Ovary (tissue), 9 donors: ENCODE results near the gene SPON2. TPM values are rescaled to one million over a fixed set of nuclear protein-coding genes. Genes with fewer than 3 reads are reported as not detected.
A peak's percentile ranks its signal among the peaks of the same experiment; 100 is the strongest.

Experiments
- DNase-seq, 5 donors: peaks; one replicate each; pipeline ENCODE4 v3.0.0-alpha.2; 2019 to 2020
- H3K27ac ChIP-seq, 2 donors: fragments of 200-600 bp; one replicate each; pipeline versions ENCODE4 v1.5.1 to v1.8.0; 2019 to 2022
- H3K27me3 ChIP-seq: fragments of 200-600 bp; one replicate; pipeline ENCODE4 v1.8.0; 2022
- H3K36me3 ChIP-seq: fragments of 200-600 bp; sonication (generic); one replicate; pipeline ENCODE4 v1.5.1; 2019
- H3K4me1 ChIP-seq: one replicate; pipeline ENCODE4 v1.8.1; 2013; ENCODE audit warnings: mild to moderate bottlenecking, moderate library complexity; ENCODE audit not compliant: insufficient read depth
- H3K4me3 ChIP-seq: fragments of 200-600 bp; sonication (generic); one replicate; pipeline ENCODE4 v1.5.1; 2017
- H3K9me3 ChIP-seq, 2 donors: fragments of 200-600 bp in 1 of 2; sonication (generic) in 1 of 2; one replicate each; pipeline versions ENCODE4 v1.5.1 to v1.8.1; 2013 to 2019; ENCODE audit warnings: mild to moderate bottlenecking in 1 of 2, moderate library complexity in 1 of 2
- EP300 ChIP-seq: sonication (generic); formaldehyde crosslinking; IDR thresholded peaks from one replicate; pipeline ENCODE4 v1.6.1; 2017; ENCODE audit warnings: antibody characterized with exemption
- POLR2A ChIP-seq: fragments of 450-650 bp; IDR thresholded peaks from one replicate; pipeline ENCODE4 v1.6.1; 2017; ENCODE audit warnings: antibody characterized with exemption, mild to moderate bottlenecking, moderate library complexity
- WGBS, 3 donors: extraction: QIAGEN DNeasy Blood & Tissue Kit in 1 of 3; methylation state at CpG; one replicate each; pipeline versions ENCODE4 v1.1.5 to v1.1.7; 2013 to 2017; 5-methylcytosine and 5-hydroxymethylcytosine counted together
- intact Hi-C, 4 donors: fragments of 100-400 bp; cut with DNase I; formaldehyde crosslinking; loops; one replicate each; pipeline versions ENCODE4 v1.11.0 to v1.15.1; 2022 to 2023
- polyA plus RNA-seq, 2 donors: library from polyadenylated mRNA; stranded (reverse); fragments of 200-250 nt in 1 of 2; fragments of 350-450 nt in 1 of 2; fragmentation: Illumina TruSeq in 1 of 2; extraction: RNeasy Lipid Tissue Mini Kit (QIAGEN cat#74804) in 1 of 2; gene quantifications; one replicate each; pipeline ENCODE4 v1.2.3, GENCODE V29; 2013 to 2014
- total RNA-seq, 7 donors: library from RNA; depleted of rRNA in 2 of 7; stranded (reverse); fragments of >200 nt in 2 of 7; fragmentation: NEBNext Ultra II Directional in 3 of 7; extraction: Animal tissue kit (Norgen Biotek cat#: 25700) in 3 of 7; gene quantifications; one replicate each; pipeline versions ENCODE4 v1.1.0 to v1.2.4, GENCODE V29; 2016 to 2023
- TF ChIP-seq, protein P1 (sequence below), 3 donors: fragments of 450-650 bp in 2 of 3; fragments of 200-600 bp in 1 of 3; IDR thresholded peaks; one replicate each; pipeline versions ENCODE4 v1.5.1 to v1.8.0; 2016 to 2022; ENCODE audit warnings: antibody characterized with exemption in 3 of 3, mild to moderate bottlenecking in 1 of 3
- donor health status: DM: no; HTN: no; CAD: no; lungs with moderate emphysema.
- donor health status: DM: no; HTN: no; CAD: no.
- donor health status: Bipolar disorder and iron deficiency.
- donor health status: DM: yes; HTN: yes; CAD: no.
- donor health status: DM: no; HTN: no; CAD: no.
- donor health status: DM: yes; HTN: yes; CAD: no.

SPON2 gene
- total and polyA plus RNA-seq, 9 donors, result 8.0 to 104 (median 51.0) TPM

DNA sequence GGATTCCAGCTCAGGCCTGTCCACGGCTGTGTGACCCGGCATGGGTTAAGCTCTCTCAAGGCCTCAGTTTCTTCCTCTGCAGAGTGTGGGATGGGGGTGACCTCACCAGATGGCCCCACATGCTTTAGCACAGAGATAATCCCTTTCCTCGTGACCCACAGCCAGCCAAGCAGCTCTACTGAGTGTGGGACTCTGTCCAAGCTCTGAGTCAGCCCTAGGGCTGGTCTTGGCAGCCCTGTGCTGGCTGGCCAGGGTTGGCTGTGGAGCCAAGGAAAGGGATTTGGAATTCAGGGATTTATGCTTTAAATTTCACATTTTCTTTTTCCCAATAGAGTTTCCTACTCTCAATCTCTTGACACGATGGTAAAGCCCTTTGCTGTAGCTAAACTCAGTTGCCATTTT, 19.7 kb upstream of the SPON2 start:
- H3K4me3 ChIP-seq, result no peak overlapping the region
- H3K27me3 ChIP-seq, result no peaks in the 10 kb centered on the region
- TF ChIP-seq EP300 (no peak), POLR2A (no peak)
- TF ChIP-seq, protein P1, sequence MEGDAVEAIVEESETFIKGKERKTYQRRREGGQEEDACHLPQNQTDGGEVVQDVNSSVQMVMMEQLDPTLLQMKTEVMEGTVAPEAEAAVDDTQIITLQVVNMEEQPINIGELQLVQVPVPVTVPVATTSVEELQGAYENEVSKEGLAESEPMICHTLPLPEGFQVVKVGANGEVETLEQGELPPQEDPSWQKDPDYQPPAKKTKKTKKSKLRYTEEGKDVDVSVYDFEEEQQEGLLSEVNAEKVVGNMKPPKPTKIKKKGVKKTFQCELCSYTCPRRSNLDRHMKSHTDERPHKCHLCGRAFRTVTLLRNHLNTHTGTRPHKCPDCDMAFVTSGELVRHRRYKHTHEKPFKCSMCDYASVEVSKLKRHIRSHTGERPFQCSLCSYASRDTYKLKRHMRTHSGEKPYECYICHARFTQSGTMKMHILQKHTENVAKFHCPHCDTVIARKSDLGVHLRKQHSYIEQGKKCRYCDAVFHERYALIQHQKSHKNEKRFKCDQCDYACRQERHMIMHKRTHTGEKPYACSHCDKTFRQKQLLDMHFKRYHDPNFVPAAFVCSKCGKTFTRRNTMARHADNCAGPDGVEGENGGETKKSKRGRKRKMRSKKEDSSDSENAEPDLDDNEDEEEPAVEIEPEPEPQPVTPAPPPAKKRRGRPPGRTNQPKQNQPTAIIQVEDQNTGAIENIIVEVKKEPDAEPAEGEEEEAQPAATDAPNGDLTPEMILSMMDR (IDR thresholded peaks at IDR 0.05), result no peak
- H3K4me1 ChIP-seq, result peaks cover 26% of the 10 kb centered on the region
- intact Hi-C loops, result no loop called here
- H3K36me3 ChIP-seq, result no peaks in the 10 kb centered on the region
- peak overlapping the region; percentile 23 to 66 for H3K27ac ChIP-seq
- no peaks in the 10 kb centered on the region for H3K9me3 ChIP-seq
- WGBS, 3 donors, result 4 to 8% (median 5%) methylated on average over 4 of the region's 4 CpGs
- DNase-seq, result peak; percentile 88 to 93 (median 92)

DNA sequence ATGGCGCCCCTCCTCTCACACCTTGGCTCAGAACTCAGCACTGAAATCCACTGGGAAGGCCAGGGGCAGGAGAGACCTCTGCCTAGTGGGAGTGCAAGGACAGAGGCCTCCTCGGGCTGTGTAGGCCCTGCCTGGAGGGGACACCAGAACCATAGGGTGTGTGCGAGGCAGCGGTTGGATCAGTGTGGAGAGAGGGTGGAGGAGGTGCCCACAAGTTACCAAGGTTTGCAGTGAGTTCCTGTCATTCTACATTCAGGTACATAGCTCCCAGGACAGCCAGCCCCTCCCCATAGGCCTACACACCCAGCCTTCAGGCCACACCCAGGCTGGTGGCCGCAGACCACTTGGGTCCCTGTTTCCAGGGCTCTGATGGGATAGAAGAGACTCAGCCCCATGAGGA, 19.2 kb upstream of the SPON2 start:
- peak in 2 of 5 donors; percentile 24 to 33 for DNase-seq
- Histone ChIP-seq H3K36me3 (no peaks in the 10 kb centered on the region), H3K27me3 (no peaks in the 10 kb centered on the region), H3K9me3 (no peaks in the 10 kb centered on the region), H3K27ac (peak overlapping the region; percentile 23 to 66), H3K4me1 (peaks cover 26% of the 10 kb centered on the region), H3K4me3 (no peak overlapping the region)
- no peak for TF ChIP-seq POLR2A
- TF ChIP-seq, protein P1 (IDR thresholded peaks at IDR 0.05), result no peak
- TF ChIP-seq EP300, result no peak
- intact Hi-C loops, result no loop called here
- 67 to 80% (median 69%) methylated on average over 5 of the region's 5 CpGs for WGBS, 3 donors

DNA sequence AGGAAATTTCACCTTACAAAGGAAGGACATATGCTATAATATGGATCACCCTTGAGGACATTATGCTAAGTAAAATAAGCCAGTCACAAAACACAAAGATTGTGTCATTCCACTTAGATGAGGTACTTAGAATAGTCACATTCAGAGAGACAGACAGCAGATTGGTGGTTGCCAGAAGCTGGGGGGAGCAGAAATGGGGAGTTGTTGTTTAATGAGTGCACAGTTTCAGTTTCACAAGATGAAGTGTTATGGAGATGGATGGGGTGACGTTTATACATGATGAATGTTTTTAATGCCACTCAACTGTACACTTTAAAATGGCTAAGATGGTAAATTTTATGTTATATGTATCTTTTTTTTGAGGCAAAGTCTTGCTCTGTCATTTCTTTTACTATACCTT, 14.8 kb upstream of the SPON2 start:
- Histone ChIP-seq H3K36me3 (no peaks in the 10 kb centered on the region), H3K4me3 (no peak overlapping the region), H3K27me3 (no peaks in the 10 kb centered on the region), H3K27ac (no peak overlapping the region), H3K9me3 (no peaks in the 10 kb centered on the region), H3K4me1 (peaks cover 10% of the 10 kb centered on the region)
- no peak for DNase-seq
- TF ChIP-seq EP300 (no peak), POLR2A (no peak)
- TF ChIP-seq, protein P1 (IDR thresholded peaks at IDR 0.05), result no peak
- 49 to 64% (median 56%) methylated on average over 1 of the region's 1 CpG for WGBS, 3 donors
- intact Hi-C loops, result no loop called here

DNA sequence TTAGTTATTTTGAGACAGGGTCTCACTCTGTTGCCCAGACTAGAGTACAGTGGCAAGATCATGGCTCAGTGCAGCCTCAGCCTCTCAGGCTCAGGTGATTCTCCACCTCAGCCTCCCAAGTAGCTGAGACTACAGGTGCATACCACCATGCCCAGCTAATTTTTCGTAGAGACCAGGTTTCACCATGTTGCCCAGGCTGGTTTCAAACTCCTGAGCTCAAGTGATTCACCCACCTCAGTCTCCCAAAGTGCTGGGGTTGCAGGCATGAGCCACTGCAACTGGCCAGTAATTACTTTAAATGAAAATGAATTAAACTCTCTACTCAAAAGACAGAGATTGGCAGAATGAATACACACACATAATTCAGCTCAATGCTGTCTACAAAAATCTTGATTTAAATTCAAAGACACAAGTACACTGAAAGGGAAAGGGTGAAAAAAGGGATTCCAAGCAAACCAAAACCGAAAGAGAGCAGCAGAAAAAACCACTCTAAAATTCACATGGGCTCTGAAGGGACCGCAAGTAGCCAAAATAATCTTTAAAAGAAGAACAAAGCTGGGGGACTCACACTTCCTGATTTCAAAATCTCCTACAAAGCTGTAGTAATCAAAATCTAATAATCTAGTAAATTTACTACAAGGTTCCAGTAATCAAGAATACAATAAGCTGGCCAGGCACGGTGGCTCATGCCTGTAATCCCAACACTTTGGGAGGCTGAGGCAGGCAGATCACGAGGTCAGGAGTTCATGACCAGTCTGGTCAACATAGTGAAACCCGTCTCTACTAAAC, 11.8 kb upstream of the SPON2 start:
- no peak for TF ChIP-seq POLR2A
- no peak for TF ChIP-seq EP300
- TF ChIP-seq, protein P1 (IDR thresholded peaks at IDR 0.05), result no peak
- no peaks in the 10 kb centered on the region for H3K27me3 ChIP-seq
- 23 to 29% (median 24%) methylated on average over 6 of the region's 6 CpGs for WGBS, 3 donors
- no peaks in the 10 kb centered on the region for H3K9me3 ChIP-seq
- H3K36me3 ChIP-seq, result no peaks in the 10 kb centered on the region
- peaks cover 5% of the 10 kb centered on the region for H3K4me1 ChIP-seq
- intact Hi-C loops, result no loop called here
- H3K4me3 ChIP-seq, result no peak overlapping the region
- no peak overlapping the region for H3K27ac ChIP-seq
- no peak for DNase-seq
